Smooth muscle cell of the brain vasculature (primary cell): Measurements from ENCODE around the gene S100A6.
"Not testable (repeated sequence)": the region's sequence is repeated elsewhere in the genome, so short reads cannot be mapped to it uniquely, and the experiment has no call there.

Source experiments
- DNase-seq: peaks from one replicate; pipeline ENCODE4 v3.0.0-alpha.2; 2012; ENCODE audit warnings: low read depth, low spot score

The S100A6 gene

GRCh38 chr1:153535242-153536011, at the start of gene S100A6:
TSS of gene S100A6 (minus strand) at chr1:153535991. CDS start at chr1:153535339, 652 bp downstream.
- DNase-seq = no peak

GRCh38 chr1:153585006-153585405, 49.2 kb upstream of the S100A6 start:
- DNase-seq = no peak

- no peak for DNase-seq
Observed at GRCh38 chr1:153583976-153584375, 48.2 kb upstream of the S100A6 start.

GRCh38 chr1:153583514-153583913, 47.7 kb upstream of the S100A6 start:
- not testable (repeated sequence) for DNase-seq

GRCh38 chr1:153582836-153583235, 47.0 kb upstream of the S100A6 start:
- DNase-seq = not testable (repeated sequence)

- DNase-seq = no peak
Observed at GRCh38 chr1:153578936-153579335, 43.1 kb upstream of the S100A6 start.

GRCh38 chr1:153578490-153578889, 42.7 kb upstream of the S100A6 start:
- no peak for DNase-seq

GRCh38 chr1:153577624-153578051, 41.8 kb upstream of the S100A6 start:
- no peak for DNase-seq

- DNase-seq = no peak
Observed at GRCh38 chr1:153577138-153577537, 41.3 kb upstream of the S100A6 start.

GRCh38 chr1:153575497-153575896, 39.7 kb upstream of the S100A6 start:
- not testable (repeated sequence) for DNase-seq

GRCh38 chr1:153575081-153575491, 39.3 kb upstream of the S100A6 start:
- DNase-seq = not testable (repeated sequence)

- DNase-seq = no peak
Observed at GRCh38 chr1:153573351-153573750, 37.6 kb upstream of the S100A6 start.

GRCh38 chr1:153572569-153573015, 36.8 kb upstream of the S100A6 start:
- DNase-seq = no peak

GRCh38 chr1:153571706-153572105, 35.9 kb upstream of the S100A6 start:
- no peak for DNase-seq

GRCh38 chr1:153570874-153571273, 35.1 kb upstream of the S100A6 start:
- DNase-seq = no peak

GRCh38 chr1:153569465-153569864, 33.7 kb upstream of the S100A6 start:
- no peak for DNase-seq

GRCh38 chr1:153568367-153569099, 32.7 kb upstream of the S100A6 start:
- no peak for DNase-seq

GRCh38 chr1:153567621-153568366, 32.0 kb upstream of the S100A6 start:
- DNase-seq = no peak

GRCh38 chr1:153566414-153567371, 30.9 kb upstream of the S100A6 start:
- DNase-seq = peak; percentile 88

GRCh38 chr1:153565529-153566374, 30.0 kb upstream of the S100A6 start, which contains the start of gene S100A2:
TSS of gene S100A2 (minus strand) at chr1:153565844. CDS start at chr1:153563877, 1,967 bp downstream.
- DNase-seq = no peak
